CD1c-positive myeloid dendritic cell (primary cell): ENCODE results near the gene TAF3.

Source experiments
- DNase-seq: peaks from one replicate; pipeline ENCODE4 v3.0.0-alpha.2; 2016; ENCODE audit errors: extremely low spot score

Gene TAF3

DNA sequence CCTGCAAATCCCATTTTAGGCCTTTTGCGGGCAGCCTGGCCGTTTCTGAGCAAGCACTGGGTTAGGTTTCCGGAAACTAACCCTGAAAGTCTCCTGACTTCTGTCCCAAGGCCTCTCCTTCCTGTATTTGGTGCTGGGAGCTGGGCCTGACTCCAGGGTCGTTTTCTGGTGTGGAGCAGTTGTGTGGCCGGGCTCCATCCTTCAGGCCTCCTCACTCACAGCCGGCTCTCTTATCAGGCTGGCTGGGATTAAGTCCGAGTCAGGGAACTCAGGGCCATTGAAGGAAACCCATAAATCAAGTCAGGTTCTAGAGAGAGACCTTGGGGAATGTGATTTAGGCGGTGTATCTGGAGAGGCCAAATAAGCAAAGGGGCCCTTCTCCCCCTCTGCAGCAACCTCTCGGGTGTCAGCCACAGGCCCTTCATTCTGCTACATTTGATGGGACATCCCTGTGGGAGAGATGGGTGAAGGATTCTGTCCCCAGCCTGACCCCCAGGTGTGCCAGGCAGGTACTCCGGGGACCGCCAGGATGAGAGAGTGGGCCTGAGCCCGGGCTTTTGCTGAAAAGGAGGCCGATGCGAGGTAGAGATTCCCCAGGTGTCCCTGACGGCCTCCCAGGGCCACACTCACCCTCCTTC, 239.4 kb downstream of the TAF3 start:
- no peak for DNase-seq

DNA sequence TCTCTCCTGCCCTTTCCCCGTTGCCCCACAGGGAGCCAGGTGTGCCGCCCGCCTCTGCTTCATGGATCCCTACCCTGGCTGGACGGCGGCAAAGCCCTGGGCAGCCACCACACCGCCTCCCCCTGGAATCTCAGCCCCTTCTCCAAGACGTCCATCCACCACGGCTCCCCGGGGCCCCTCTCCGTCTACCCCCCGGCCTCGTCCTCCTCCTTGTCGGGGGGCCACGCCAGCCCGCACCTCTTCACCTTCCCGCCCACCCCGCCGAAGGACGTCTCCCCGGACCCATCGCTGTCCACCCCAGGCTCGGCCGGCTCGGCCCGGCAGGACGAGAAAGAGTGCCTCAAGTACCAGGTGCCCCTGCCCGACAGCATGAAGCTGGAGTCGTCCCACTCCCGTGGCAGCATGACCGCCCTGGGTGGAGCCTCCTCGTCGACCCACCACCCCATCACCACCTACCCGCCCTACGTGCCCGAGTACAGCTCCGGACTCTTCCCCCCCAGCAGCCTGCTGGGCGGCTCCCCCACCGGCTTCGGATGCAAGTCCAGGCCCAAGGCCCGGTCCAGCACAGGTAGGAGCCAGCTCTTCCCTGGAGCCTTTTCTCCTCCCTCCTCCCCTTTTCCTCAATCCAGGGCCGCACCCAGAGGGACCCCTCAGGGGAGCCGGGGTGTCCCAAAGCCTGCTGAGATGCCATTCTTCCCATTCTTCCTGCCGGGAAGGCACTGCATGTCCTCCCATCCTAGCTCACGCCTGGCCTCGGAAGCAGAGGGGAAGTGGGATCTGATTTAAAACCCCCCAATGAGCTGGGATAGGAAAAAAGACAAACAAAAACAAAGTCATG, 240.2 kb downstream of the TAF3 start:
- DNase-seq = no peak

DNA sequence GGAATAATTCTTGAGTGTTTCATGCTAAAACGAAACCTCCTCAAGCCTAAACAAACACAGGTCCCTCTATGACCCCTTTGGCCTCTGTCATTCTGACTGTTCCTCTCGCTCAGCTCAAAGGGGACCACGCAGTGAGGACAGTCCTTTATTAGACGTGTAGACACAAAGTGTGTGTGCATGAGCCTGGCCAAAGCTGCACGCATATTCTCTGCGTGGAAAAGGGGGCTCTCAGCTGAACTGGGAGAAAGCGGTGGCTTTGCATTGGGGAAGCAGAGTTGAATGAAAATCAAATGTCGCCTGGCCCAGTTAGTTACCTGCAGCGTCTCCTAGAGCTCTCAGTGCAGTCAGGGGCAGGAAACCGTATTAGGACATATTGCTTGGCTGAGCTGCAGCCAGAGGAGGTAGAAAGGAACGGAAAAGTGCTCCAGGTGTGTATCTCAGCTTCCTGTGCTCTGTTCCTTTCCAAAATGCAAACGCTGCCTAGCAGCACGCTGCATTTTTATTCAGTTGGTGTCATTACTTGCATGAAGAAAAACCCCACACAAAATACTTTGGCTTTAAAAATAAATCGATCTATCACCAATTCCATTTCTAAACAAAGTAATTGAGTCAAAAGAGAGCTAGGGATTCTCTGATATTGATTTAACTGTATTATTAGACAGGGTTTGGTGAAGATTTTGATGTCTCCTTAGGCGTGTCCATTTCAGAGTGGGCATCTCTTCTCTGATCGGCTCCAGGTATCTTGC, 241.1 kb downstream of the TAF3 start:
- no peak for DNase-seq

DNA sequence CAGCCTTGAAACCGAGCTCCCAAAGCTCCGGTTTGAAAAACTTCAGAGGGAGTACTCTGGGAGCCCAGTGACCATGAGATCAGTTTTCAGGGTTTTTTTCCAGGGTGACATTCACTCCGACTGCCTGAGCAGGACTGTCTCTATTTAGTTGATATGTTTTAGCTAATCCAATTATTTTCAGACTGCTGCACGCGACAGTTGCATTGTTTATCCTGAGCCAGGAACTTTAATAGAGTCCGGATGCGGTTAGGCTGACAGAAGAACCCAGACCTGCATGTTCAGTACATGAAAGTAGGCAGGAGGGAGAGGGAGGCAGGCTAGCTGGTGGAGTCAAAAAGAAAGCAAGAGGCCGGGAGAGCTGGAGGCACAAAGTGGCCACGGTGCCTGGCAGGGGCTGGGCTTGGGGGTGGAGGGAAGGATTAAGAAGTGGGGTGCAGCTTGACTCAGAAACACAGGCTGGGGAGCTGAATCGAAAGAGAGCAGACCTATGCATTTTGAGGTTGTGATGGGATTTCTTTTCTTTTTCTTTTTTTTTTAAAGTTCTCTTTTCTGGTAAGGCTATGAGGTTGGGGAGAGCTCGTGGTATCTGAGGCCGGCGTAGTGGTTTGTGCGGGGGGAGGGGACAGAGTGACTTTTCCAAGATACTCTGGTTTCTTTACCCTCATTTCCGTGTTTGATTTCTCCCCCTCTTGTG, 241.9 kb downstream of the TAF3 start:
- DNase-seq = no peak

DNA sequence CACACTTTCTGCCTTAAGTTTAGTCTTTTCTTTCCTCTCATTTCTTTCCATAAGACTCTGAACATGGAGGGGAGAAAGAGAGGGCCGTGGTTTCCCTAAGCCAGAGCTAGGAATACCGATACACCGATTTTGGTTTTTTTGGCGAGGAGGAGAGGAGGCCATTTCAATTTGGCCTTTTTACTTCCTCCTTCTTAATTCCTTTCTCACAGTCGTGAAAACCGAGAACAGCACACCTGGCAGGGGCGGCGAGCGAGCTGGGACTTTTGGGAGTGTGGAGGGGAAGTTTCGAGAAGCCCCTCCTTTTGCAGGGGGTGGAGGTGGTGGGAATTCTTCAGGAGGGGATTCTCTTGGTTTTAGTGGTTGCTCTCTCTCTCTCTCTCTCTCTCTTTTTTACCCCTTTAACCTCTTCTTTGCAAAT, 242.4 kb downstream of the TAF3 start:
- DNase-seq = no peak

DNA sequence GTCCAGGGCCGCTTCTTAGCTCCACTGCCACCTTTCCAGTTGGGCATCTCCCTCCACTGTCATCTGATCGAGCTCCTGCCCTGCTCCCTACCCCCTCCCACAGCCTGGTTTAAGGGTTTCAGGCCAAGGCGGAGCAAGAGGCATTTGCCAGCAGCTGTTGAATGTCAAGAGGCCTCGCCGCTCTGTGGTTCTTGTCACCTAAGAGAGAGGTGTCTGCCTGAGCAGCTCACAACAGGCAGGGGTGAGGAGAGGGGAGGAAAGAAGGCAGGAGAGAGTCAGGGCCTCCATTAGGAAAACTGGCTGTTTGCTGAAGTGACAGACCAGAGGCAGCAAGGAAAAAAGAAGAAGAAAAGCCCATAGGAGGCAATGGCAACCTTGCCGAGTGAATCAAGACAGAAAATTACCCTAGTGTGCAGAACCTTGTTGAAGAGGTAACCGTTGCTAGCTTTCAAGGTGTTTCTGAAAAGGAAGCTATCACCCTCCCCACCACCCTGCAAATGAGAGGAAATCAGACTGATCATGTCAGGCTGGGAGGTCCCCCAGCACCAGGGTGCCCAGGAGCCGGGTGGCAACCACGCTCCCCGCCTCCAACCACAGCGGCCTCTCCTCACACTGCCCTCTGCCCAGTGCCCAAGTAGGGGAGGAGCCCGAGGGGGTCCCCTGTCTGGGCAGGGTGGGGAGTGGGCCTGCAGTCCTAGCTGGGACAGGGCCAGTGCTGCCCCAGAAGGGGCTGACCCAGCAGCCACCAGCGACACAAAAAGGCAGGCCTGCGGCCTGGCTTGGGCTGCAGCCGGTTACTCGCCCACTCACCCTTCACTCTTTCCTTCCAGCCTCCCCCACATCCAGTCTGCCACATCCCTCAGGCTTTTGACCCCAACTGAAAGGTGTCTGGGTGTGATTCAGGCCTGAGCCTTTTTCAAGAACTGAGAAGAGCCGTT, 243.2 kb downstream of the TAF3 start:
- DNase-seq = no peak

DNA sequence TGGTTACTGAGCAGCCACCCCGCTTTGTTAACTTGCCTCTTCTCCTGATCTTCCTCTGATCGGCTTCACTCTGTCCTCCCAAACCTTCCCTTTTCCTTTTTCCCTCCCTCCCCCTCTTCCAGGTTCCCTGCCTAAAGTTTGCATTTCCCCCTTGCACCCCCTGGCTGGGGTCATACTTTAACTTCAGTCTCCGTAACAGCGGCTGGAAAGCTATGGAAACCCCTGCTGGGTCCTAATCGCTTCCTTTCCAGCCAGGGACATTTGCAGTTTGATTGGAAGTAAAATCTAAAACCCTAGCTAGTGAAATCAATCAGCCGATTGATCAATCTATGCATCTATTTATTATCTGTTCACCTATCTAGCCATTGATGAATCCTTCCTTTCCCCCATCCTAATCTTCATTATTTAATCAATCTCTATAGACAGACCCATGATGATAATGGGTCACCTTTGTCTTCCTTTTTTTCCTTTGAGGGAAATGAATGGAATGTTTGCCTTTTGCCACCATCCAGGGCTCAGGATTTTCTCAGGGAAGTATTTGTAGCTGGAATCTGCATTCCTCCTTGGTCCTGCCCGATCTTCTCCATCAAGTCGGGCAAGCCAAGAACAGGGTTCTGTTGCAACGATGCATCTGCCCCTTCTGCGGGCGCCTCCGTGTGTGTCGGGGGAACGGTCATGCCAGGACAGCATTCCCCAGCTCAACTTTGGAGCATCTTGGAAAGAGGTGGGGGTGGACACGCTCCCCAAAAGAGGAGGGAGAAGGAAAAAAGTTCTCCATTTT, 245.0 kb downstream of the TAF3 start:
- no peak for DNase-seq

DNA sequence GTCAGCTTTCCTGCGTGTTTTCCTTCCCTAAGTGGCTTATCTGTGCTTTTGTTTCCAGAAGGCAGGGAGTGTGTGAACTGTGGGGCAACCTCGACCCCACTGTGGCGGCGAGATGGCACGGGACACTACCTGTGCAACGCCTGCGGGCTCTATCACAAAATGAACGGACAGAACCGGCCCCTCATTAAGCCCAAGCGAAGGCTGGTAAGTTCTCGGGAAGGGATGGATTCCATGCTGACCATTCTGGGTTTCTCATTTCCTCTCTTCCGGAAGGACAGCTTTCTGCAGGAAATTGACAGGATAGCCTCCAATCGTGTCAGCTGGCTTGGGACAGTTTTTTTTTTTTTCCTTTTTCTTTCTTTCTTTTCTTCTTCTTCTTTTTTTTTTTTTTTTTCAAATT, 245.6 kb downstream of the TAF3 start:
- DNase-seq = no peak

DNA sequence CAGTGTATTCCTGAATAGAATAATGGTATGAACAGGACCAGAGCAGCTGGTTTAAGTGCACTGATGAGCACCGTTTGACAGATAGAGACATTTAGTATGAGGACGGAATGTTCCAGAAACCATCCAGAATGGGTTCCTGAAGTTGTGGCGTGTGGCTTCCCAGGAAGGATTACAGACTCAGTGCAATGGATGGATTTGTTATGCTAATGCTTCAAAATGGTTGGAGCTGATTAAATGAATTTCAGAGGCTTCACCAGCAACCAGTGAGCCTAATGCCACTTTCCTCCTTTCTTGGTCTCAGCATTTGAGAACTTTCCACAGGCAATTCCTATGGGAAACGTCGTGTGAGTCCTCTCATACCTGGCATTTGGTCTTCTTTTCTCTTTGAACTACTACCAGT, 246.1 kb downstream of the TAF3 start:
- DNase-seq = no peak

DNA sequence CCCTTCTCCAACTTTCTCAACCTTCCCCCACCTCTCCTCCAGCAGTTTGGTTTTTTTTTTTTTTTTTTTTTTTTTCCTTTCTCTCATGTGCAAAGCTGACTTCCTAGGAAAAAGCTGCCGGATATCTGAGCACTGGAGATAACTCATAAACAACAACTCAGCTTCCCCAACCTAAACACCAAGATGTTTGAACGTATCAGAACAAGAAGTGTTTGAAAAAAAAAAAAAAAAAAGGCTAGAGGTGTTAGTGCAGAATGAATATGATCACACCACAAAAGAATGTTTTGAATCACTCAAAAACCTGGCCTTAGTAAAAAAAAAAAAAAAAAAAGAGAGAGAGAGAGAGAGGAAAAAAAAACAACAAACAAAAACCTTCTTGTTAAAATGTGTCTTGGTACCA, 247.3 kb downstream of the TAF3 start:
- no peak for DNase-seq

DNA sequence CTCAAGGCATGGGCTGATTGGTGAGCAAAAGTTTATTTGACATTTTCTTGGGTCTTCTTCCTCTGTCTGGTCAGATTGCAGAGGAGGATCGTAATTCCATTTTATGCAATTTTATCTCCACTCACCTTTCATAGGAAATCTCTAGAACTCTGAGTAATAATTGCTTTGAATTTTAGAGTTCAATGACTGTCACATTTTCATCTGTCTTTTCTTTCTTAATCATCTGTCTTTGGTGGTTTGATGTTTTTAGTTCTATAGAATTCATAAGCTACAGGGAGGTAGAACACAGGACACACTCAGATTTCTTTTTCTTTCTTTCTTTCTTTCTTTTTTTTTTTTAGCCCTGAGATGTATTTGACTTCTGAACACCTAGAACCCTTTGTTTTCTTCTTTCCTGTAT, 247.8 kb downstream of the TAF3 start:
- DNase-seq = no peak
